GM19372 (cell line): Measurements from ENCODE around the gene COX6B2.
"Not testable (repeated sequence)": the region's sequence is repeated elsewhere in the genome, so short reads cannot be mapped to it uniquely, and the experiment has no call there.

ENCODE experiments used
- ATAC-seq: cut with Tn5 transposase; IDR thresholded peaks from one replicate; pipeline ENCODE4 v1.9.1; 2021; ENCODE audit warnings: mild to moderate bottlenecking, low read depth, moderate library complexity; ENCODE audit not compliant: unreplicated experiment

The COX6B2 gene, protein sequence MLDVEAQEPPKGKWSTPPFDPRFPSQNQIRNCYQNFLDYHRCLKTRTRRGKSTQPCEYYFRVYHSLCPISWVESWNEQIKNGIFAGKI

DNA sequence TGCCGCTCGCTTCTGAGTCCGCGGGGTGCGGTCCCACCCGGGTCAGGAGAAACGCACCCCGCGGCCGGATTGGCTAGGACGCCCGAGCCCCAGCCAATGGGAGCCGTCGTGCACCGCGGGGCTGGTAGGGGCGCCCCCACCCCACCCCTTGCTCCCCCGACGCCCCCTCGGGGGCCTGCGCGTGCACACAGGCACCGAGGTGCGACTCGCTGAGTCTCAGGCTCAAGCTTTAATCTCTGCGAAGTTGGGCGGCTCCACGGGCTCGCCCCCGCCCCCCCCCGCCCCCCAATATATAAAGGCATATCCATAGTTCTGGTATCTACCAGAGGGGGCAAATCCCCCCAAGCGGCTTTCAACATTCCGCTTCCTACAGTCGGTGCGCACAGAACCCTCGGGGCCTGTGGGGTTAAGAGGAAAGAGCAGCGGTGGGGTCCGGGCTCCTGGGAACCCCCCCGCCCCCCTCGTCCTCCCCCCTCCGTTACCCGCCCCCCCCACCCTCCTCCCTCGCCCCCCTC, at the start of gene COX6B2:
Gene COX6B2 (minus strand): TSS at position 22 of the 515 bp plus-strand sequence. CDS start 198 bp downstream, outside the sequence.
- ATAC-seq = no peak

DNA sequence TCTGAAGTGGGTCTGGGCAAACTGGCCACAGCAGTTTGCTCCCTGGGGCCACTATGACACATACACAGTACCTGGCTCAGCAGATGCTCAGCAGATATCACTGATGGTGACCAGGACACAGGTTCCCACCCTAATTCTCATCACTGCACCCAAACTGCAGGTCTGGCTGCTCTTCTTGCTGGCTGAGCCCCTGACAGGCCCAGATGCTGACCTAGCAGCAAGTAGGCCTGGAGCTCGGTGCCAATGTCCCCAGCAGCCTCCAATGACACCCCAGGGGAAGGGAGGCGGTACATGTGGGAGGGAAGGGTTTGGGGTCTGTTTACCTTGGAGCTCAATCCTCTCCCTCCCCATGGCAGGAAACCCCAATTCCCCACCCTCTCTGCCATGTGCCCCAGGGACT, 48.0 kb upstream of the COX6B2 start:
- ATAC-seq = no peak

DNA sequence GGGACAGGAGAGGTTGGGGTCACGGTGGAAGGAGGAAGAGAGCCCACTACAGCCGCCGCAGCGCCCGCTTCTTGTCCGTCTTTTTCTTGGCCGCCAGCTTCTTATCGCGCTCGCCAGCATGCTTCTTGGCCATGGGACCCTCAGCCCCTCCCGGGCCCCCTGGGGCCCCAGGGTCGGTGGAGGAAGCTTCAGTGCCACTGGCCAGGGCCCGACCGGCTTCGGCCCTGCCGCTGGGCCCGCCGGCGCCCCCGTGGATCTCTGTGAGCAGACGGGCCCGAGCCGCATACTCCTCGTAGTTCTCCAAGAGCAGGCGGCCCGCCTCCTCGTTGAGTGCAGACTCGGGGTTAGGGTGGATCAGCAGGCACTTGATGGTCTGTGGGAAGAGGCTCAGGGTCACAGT, 46.9 kb upstream of the COX6B2 start:
- ATAC-seq = not testable (repeated sequence)

DNA sequence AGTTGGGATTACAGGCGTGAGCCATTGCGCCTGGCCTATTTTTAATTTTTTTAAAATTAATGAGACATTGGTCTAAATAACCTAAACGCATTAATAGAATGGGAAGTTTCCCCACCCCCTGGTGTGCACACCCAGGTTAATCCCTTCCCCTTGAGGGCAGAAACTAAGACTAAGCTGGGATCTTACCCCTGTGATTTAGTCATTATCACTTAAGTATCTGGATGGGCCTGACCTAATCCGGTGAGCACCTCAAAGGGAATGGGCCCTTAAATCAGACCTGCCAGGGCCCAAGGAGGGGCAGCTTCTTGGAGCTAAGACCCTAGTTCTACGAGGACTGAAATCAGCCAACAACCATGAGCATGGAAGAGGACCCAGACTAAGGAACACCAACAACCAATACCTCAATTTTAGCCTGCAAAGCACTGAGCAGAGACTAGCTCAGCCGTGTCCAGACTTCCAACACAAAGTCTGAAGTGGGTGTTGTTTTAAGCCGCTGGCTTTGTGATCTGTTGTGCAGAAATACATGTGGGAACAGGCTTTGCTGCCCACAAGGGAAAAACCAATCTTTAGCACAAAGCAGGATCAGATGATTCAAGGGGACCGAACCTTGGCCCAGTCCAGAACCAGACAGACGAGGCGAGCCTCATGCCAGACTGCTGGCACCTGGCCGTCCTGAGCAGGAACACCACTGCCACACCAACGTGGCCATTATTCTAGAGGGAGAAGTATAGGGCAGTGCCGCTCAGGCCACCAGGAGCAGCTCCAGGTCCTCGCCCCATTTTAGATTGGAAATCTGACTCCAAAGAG, 46.0 kb upstream of the COX6B2 start:
- ATAC-seq = no peak

DNA sequence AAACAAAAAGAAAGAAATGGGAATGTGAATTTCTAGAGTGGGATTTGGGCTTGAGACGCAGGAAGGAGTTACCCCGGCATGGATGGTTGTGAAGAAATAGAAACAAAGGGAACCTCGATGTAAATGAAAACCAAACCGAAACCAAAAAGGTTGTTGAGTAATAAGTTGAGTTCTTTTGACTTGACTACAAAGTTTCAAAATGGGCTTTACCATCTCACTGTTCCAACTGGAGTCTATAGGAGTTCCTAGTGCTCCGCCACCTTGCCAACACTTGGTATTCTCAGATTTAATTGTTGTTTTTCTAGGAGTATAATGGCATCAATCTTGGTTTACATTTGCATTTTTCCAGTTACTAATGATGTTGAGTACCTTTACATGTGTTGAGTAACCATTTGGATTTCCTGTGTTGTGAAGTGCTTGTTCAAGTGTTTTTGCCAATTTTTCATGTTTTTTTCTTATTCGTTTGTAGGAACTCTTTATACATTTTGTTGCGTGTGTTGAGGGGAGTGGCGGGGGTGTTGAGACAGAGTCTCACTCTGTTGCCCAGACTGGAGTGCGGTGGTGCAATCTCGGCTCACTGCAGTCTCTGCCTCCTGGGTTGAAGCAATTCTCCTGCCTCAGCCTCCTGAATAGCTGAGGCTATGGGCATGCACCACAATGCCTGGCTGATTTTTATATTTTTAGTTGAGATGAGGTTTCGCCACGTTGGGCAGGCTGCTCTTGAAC, 43.8 kb upstream of the COX6B2 start:
- no peak for ATAC-seq

DNA sequence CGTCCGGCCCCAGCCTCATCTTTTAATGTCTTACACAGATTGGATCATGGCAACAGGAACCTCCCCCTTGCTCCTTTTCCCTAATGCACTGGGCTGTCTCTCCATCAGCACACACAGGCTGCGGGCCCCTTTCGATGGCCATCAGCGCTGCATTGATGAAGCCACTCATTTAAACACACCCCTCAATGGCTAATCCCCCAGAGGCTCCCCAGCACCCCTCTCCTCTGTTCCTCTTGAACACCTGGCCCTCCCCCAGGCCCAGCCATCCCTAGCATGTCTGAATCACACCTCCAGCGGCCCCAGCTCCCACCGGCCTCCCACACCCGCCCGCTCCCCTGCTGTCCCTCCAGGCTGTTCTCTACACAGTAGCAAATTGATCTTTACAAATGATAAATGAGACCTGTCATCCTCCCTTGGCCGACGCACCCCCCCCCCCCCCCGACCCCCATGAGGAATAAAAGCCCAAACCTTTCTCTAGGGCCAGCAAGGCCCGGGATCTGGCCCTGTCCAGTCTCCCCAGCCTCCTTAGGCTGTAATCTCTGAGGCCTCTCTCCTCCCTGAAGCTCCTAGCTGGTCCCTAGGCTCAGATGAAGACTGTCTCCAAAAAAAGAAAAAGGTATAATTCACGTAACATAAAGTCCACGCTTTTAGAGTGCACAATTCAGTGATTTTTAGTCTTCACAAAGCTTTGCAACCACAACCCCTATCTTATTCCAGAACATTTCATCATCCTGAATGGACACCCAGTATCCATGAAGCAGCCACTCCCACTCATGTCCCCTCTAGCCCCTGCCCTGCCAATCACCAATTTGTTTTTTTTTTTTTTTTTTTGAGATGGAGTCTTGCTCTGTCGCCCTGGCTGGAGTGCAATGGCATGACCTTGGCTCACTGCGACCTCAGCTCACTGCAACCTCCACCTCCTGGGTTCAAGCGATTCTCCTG, 38.6 kb upstream of the COX6B2 start:
- no peak for ATAC-seq

DNA sequence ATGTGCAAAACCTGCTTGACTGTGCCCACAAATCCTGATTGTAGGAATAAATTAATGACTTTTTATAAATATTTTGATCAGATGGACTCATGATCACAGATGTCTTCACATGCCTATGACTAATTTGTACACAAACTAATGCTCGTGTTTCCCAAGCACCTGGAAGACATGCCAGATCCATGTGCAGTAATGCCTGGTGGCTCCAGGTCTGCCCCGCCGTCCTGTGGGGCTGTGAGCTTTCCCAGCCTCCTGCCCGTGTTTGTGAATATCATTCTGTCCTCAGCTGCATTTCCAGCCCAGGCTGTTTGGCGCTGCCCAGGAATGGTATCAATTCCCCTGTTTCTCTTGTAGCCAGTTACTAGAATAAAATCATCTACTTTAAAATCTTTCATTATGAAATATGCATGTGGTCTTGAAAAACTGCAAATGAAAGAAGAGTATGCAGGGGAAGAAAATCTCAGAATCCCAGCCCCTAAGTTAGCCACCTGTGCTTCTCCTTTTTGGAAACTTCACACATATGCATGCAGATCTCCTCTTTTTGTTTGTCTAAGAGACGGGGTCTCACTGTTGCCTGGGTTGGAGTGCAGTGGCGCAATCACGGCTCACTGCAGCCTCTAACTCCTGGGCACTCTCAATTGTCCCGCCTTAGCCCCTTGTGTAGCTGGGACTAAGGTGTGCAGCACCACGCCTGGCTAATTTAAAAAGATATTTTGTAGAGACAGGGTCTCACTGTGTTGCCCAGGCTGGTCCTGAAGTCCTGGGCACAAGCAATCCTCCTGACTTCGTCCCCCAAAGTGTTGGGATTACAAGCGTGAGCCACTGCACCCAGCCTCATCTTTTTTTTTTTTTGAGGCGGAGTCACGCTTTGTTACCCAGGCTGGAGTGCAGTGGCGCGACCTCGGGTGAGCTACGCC, 37.4 kb upstream of the COX6B2 start:
- no peak for ATAC-seq

DNA sequence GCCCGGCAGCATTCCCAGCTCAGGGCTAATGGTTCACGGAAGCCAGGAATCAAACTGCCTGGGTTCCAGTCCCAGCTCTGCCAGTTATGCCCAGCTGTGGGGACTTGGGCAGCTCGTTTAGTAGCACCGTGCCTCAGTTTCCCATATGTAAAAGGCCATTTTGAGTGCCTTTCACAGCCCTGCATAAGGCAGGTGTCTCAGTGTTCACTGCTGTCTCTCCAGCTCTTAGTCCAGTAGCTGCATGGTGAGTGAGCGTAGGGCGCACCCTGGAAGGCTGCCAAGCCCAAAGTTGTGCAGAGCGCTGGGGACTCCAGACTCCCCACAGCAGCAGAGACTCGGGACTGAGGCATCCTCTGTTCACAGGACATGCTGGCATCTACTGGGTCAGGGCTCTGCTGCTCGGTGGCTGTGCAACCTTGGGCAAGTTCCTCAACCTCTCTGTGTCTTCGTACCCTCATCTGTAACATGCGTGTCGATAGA, 36.7 kb upstream of the COX6B2 start:
- ATAC-seq = no peak

DNA sequence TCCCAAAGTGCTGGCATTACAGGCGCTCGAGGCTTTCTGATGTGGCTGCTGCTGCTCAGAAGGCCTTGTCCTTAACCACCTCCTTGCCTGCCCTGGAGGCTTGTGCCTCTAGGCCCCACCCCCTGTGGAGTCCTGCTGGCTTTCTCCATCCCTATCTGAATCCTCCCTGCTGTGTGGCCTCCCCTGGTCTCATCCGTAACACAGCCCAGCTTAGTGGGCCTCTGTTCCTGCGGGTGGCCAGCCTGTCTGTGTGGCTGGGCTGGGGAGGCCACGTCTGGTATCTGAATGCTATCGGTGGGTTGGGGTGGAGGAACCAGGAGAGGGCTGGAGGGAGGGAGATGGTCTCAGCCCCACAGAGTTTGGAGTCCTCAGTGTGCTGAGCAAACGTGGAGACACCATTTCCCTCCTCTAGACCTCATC, 36.0 kb upstream of the COX6B2 start:
- ATAC-seq = no peak

DNA sequence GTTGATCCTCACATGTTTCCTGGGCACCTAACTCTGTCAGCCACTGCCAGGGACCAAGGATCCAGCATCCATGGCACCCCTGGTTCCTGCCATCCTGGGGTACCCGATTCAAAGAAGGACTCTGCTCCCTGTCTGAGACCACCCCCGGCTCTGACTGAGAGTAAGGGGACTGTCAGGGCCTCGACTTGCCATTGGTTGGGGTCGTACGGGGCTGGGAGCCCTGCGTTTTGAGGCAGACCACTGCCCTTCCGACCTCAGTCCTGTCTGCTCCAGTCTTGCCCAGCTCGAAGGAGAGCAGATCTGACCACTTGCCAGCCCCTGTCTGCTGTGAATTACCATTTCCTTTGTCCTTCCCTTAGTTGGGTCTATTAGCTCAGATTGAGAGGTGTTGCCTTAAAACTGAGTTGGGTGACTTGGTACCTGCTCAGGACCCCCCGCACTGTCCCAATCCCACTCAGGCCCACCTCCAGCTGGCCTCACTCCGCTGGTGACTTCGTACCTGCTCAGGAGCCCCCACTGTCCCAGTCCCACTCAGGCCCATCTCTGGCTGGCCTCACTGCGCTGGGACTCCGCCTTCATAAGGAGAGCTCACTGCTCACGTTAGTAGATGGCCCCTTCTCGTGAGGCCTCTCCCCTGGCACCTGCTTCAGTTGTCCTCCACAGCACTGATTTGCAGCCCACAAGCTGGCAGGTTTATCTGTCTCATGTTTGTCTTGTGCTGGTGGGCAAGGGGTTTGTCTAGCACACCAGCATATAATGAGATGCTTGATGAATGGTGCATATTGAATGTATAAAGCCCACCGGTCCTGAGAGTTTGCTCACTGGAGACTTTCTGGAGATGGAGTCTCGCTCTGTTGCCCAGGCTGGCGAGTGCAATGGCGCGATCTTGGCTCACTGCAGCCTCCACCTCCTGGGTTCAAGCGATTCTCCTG, 35.1 kb upstream of the COX6B2 start:
- ATAC-seq = no peak

DNA sequence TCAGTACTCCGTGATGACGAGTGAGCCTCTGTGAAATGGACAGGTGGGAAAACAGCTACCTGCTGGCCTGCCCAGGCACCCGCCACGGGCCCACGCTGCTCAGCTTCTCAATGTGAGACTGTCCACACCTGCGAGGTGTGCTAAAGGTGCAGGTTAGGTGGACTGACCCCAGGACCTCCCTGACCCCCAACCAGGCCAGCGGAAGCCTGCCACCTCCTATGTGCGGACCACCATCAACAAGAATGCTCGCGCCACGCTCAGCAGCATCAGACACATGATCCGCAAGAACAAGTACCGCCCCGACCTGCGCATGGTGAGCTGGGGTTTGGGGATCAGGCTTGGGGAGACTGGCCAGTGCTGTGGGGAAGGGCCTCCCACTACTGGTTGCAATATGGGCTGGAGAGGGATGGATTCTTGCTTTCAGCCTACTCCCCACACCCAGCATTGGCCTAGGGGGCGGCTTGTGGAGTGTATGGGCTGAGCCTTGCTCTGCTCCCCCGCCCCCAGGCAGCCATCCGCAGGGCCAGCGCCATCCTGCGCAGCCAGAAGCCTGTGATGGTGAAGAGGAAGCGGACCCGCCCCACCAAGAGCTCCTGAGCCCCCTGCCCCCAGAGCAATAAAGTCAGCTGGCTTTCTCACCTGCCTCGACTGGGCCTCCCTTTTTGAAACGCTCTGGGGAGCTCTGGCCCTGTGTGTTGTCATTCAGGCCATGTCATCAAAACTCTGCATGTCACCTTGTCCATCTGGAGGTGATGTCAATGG, 33.4 kb upstream of the COX6B2 start:
- no peak for ATAC-seq

DNA sequence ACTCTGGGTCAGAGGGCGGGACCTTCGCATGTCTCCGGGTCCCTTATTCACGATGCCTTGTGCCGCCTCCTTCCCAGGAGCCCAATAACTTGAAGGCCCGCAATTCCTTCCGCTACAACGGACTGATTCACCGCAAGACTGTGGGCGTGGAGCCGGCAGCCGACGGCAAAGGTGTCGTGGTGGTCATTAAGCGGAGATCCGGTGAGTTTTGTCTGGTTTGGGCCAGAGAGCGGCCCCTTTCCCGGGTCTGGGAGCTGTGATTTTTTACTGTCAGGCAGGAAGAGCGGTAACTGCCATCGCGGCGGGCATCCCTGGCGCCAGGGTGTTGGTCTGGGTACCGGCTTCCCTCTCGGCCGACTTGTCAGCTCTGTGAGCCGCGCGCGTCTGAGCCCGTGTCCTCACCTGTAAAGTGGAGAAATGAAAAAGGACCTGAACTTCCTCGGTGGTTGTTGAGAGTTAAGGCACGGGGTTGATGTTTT, 32.0 kb upstream of the COX6B2 start:
- no peak for ATAC-seq

DNA sequence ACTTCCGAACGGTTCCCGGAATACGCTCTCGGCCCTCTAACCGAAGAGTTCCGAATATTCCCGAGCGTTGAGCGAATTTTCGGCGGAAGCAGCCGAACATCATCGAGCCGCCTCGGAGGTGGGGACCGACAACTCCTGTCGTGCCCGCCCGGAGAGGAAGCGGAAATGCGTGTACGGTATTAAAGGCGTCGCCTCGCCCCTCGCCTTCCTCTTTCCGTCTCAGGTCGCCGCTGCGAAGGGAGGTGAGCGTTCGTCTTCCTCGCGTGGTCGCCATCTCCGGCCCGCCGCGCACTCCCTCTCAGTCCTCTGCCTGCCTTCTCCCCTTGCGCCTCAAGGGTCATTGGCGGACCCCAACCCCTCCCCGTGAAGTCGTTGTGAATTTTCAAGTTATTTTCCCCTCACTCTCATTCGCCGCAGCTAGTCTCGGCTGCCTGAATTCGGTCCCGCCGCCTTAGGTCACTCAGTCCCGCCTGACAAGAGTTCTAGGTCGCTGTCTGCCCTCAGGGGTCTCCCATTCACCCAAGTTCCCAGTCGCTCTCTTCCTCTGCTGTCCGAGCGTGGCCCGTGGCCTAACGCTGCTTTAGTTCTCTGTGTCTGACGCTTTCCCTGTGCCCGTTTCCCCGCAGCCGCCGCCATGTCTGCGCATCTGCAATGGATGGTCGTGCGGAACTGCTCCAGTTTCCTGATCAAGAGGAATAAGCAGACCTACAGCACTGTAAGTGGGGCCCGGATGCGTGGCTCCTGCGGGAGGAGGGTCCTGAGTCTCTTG, 31.4 kb upstream of the COX6B2 start, which contains the start of gene RPL28:
Gene RPL28 (plus strand): TSS at position 209 of the 769 bp plus-strand sequence. CDS start 426 bp downstream, at position 635.
- peak; percentile 62 for ATAC-seq

DNA sequence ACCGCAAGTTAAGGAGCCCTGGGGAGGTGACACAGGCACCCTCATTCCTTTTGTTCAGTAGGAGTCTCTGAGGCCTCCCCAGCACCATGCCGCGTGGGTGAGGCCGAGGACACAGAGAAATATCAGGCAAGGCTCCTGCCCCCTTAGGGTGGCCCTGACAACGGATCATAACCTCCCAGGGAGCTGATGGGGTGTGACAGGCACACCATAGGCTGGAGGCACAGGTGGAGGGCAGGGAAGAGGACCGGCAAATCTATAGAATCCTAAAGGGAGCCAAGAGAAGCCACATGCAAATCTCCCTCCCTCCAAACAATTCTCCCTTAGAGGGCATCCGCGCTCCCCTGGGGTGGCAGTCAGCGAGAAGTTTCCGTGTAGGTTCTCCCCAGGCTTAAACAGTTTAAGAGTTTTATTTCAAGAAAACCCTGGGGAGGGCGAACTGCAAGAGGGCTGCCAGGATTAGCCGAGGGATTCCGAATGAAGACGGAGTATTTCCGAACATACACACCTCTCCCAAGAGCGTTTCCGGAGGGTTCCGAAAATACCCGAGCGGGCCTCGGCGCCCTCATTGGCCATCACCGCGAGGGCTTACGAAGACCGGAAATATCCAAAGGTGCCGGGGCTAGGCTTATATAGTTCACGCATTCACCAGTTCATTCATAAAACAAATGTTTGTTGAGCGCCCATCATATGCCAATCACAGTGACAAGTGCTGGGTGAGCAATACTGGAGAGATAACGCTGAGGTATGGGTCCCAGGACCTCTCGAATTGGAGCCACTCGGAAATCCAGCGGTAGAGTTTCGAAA, 30.6 kb upstream of the COX6B2 start:
- ATAC-seq = peak; percentile 46

DNA sequence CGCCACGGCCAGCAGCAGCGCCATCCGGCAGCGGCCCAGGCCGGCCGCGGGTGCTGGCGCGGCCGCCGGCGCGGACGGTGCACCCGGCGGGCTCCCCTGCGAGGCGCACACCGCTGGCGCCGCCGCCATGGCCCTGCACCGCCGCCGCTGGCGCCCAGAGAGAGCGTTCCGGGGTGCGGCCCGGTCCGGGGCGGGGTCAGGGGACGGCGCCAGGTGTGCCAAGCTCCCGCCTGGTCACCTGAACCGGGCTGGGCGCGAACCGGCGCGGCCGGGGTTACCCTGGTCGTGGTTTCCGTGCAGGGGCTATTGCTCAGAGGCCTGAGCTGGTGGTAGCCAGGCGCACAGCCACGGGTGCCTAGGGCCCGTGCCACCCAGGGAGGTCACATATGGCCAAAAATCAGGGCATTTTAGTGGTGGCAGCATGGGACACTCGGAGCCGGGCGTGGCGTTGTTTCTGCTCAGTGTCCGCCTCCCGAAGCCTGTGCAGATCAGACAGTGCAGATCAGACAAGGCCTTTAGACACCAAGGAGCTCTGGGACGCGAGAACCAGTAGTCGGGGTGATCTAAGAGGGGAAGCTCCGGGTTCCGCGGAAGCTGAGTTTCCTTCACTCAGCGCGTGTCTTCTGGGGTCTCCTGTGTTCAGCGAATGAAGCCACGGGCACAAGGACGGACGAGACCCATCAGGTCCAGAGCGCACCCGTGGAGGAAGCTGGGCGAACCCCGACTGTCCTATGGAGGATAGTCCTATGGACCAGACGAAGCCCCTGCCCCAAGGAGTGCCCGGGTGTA, 29.8 kb upstream of the COX6B2 start, which contains the start of gene TMEM238:
Gene TMEM238 (minus strand): TSS at position 162 of the 789 bp plus-strand sequence. CDS start 33 bp downstream, at position 129.
- ATAC-seq = no peak
